Stimulated activated CD4-positive, alpha-beta T cell treated with anti-CD3 and anti-CD28 coated beads, Interleukin-4, amount 100 ng/mL, for 4 hours (primary cell): ENCODE data around the gene CAPZA1.

Source experiments
- DNase-seq, 2 experiments: peaks; one replicate each; pipeline ENCODE4 v3.0.0-alpha.2; 2020

CAPZA1 gene

GRCh38 chr1:112702420-112703261 is 83.0 kb downstream of the CAPZA1 start:
- DNase-seq: no peak

GRCh38 chr1:112703706-112704105 is 84.1 kb downstream of the CAPZA1 start:
- DNase-seq: no peak

GRCh38 chr1:112704391-112704933 is 84.8 kb downstream of the CAPZA1 start:
- DNase-seq: no peak

- peak in 1 of 2 experiments; percentile 31 for DNase-seq
These were observed 85.4 kb downstream of the CAPZA1 start for GRCh38 chr1:112704934-112705627.

GRCh38 chr1:112706505-112707220 is 87.0 kb downstream of the CAPZA1 start, which contains the start of gene RHOC:
TSS of gene RHOC (minus strand) at chr1:112707127. CDS start at chr1:112703799, 3,328 bp downstream.
- DNase-seq: no peak

- peak; percentile 56 to 66 for DNase-seq
These were observed 87.8 kb downstream of the CAPZA1 start for GRCh38 chr1:112707221-112708001.

GRCh38 chr1:112708002-112708448 is 88.4 kb downstream of the CAPZA1 start:
- no peak for DNase-seq

- no peak for DNase-seq
These were observed 88.9 kb downstream of the CAPZA1 start for GRCh38 chr1:112708489-112708888.

GRCh38 chr1:112710159-112710558 is 90.5 kb downstream of the CAPZA1 start:
- no peak for DNase-seq

- no peak for DNase-seq
These were observed 91.0 kb downstream of the CAPZA1 start for GRCh38 chr1:112710586-112710985.

GRCh38 chr1:112711041-112711440 is 91.4 kb downstream of the CAPZA1 start:
- DNase-seq: no peak

GRCh38 chr1:112711670-112712069 is 92.0 kb downstream of the CAPZA1 start:
- DNase-seq: no peak

- no peak for DNase-seq
These were observed 92.6 kb downstream of the CAPZA1 start for GRCh38 chr1:112712191-112712590.

GRCh38 chr1:112712701-112713128 is 93.1 kb downstream of the CAPZA1 start:
- no peak for DNase-seq

GRCh38 chr1:112713466-112714312 is 94.1 kb downstream of the CAPZA1 start:
- no peak for DNase-seq

GRCh38 chr1:112714313-112715263 is 95.0 kb downstream of the CAPZA1 start:
- DNase-seq: no peak

- peak; percentile 93 to 96 for DNase-seq
These were observed 95.8 kb downstream of the CAPZA1 start, which contains the start of gene PPM1J for GRCh38 chr1:112715264-112716053. TSS of gene PPM1J (minus strand) at chr1:112715332. CDS start at chr1:112715301, 31 bp downstream.

- DNase-seq: peak; percentile 74 to 76
These were observed 96.6 kb downstream of the CAPZA1 start for GRCh38 chr1:112716133-112716720.
